WTC11 (cell line): ENCODE results near the gene KHDC4.

ENCODE experiments used
- ATF1 ChIP-seq: sonication (generic); formaldehyde crosslinking; IDR thresholded peaks from 2 replicates; pipeline ENCODE4 v1.8.1; 2023; ENCODE audit warnings: mild to moderate bottlenecking, moderate library complexity, missing genetic modification reagents
- ATF3 ChIP-seq: sonication (generic); formaldehyde crosslinking; conservative IDR thresholded peaks from 2 replicates; pipeline ENCODE4 v1.8.1; 2022; ENCODE audit warnings: mild to moderate bottlenecking, missing genetic modification reagents
- CTCF ChIP-seq: fragments of 200-600 bp; IDR thresholded peaks from 2 replicates; pipeline ENCODE4 v1.8.0; 2022; ENCODE audit warnings: antibody characterized with exemption
- JUN ChIP-seq: sonication (generic); formaldehyde crosslinking; IDR thresholded peaks from 2 replicates; pipeline ENCODE4 v1.8.0; 2023; ENCODE audit warnings: mild to moderate bottlenecking, missing genetic modification reagents
- MAX ChIP-seq: sonication (generic); formaldehyde crosslinking; IDR thresholded peaks from 2 replicates; pipeline ENCODE4 v1.8.0; 2022; ENCODE audit warnings: mild to moderate bottlenecking, missing genetic modification reagents
- NR2C2 ChIP-seq: sonication (generic); formaldehyde crosslinking; IDR thresholded peaks from 2 replicates; pipeline ENCODE4 v1.8.0; 2022; ENCODE audit warnings: mild to moderate bottlenecking, missing genetic modification reagents
- USF2 ChIP-seq: sonication (generic); formaldehyde crosslinking; IDR thresholded peaks from 2 replicates; pipeline ENCODE4 v1.8.1; 2023; ENCODE audit warnings: mild to moderate bottlenecking, missing genetic modification reagents, moderate library complexity
- ZBTB21 ChIP-seq: sonication (generic); formaldehyde crosslinking; IDR thresholded peaks from 2 replicates; pipeline ENCODE4 v1.8.1; 2023; ENCODE audit warnings: mild to moderate bottlenecking, missing genetic modification reagents, borderline replicate concordance
- ZMAT4 ChIP-seq: fragments of 250-450 bp; sonication (Bioruptor Pico); IDR thresholded peaks from 2 replicates; pipeline ENCODE4 v1.9.0; 2021; ENCODE audit warnings: mild to moderate bottlenecking
- ZNF121 ChIP-seq: sonication (generic); formaldehyde crosslinking; IDR thresholded peaks from 2 replicates; pipeline ENCODE4 v1.8.0; 2023; ENCODE audit warnings: missing genetic modification reagents
- ZNF232 ChIP-seq: sonication (generic); formaldehyde crosslinking; IDR thresholded peaks from 2 replicates; pipeline ENCODE4 v1.8.0; 2022; ENCODE audit warnings: mild to moderate bottlenecking, missing genetic modification reagents

GRCh38 chr1:155944444-155944799 lies 10.2 kb upstream of the KHDC4 start:
- no peak for TF ChIP-seq ZBTB21 (CRISPR knock-in tag)
- TF ChIP-seq CTCF = no peak
- TF ChIP-seq ZNF121 = no peak
- TF ChIP-seq ZNF232 (CRISPR knock-in tag) = no peak
- no peak for TF ChIP-seq NR2C2 (CRISPR knock-in tag)
- no peak for TF ChIP-seq MAX (CRISPR knock-in tag)
- no peak for TF ChIP-seq ATF1
- no peak for TF ChIP-seq ZMAT4 (CRISPR knock-in tag)
- TF ChIP-seq JUN (CRISPR knock-in tag) = no peak
- no peak for TF ChIP-seq USF2 (CRISPR knock-in tag)
- no peak for TF ChIP-seq ATF3 (CRISPR knock-in tag)
